Brain microvascular endothelial cell (primary cell): ENCODE data around the gene ATP8B4.

Experiments used
- DNase-seq: peaks from one replicate; pipeline ENCODE4 v3.0.0-alpha.2; 2020
- H3K27ac ChIP-seq: fragments of 250-450 bp; sonication (Bioruptor Pico); 2 replicates; pipeline ENCODE4 v1.5.1; 2020; ENCODE audit warnings: mild to moderate bottlenecking, moderate library complexity
- H3K27me3 ChIP-seq: fragments of 250-450 bp; sonication (Bioruptor Pico); replicated peaks from 2 replicates; pipeline ENCODE4 v1.5.1; 2020; ENCODE audit warnings: mild to moderate bottlenecking
- H3K36me3 ChIP-seq: fragments of 250-450 bp; sonication (Bioruptor Pico); replicated peaks from 2 replicates; pipeline ENCODE4 v1.5.1; 2020; ENCODE audit warnings: mild to moderate bottlenecking
- H3K4me3 ChIP-seq: 2 replicates; pipeline ENCODE4 v1.5.1; 2011; ENCODE audit warnings: low read depth, mild to moderate bottlenecking, control low read depth, low read length, moderate library complexity
- CTCF ChIP-seq: IDR thresholded peaks from 2 replicates; pipeline ENCODE4 v1.5.1; 2011; ENCODE audit warnings: low read depth, mild to moderate bottlenecking, moderate library complexity, low read length, control low read depth, inconsistent platforms; ENCODE audit errors: missing control alignments
- in situ Hi-C: cut with HindIII; loops from 2 replicates; pipeline ENCODE4 v1.10.0; 2017; ENCODE audit warnings: low sequenced_read_pairs, low pct_ligation_motif_present

ATP8B4 gene

DNA sequence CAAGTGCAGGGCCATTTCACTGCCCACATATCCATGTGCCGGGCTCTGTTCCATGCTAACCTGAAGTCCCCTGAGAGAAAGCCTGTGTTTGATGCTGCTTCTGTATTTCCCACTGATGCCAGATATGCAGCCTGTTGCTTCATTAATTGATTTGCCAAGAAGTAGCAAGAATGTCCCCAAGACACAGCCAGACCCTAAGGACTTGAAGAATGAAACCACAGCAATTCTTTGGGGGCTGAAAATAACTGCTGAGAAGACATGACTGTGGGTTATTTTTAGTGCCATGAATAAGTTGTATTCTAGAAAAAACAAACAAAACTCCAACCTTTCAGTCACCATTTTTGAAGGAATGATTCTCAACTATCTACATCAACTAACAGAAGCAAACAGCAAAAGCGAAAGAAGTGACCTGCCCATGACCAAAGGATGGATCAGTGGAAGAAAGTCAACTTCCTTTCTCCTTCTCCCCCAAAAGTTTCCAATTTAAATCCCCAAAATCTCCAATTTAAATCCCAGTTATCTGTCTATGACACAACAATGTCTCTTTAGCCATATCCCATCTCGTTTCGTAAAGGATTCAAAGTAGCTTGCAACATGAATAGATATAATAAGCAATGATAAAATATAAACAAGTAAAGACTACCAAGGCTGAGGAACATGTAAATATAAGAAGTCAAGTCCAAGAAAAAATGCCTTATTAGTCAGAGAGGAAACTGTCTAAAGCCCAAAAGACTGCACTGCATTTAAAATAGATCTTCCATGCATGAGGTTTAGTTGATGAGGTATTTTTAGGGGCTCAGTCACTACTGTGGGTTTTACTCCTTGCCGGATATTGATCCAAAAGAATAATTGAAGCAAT lies 271.4 kb downstream of the ATP8B4 start:
- no peak for DNase-seq
- Histone ChIP-seq H3K4me3 (no peak overlapping the region), H3K27ac (peak overlapping the region; percentile 87), H3K27me3 (no peaks in the 10 kb centered on the region), H3K36me3 (no peaks in the 10 kb centered on the region)
- in situ Hi-C loops = no loop called here
- no peak for TF ChIP-seq CTCF

- no peak overlapping the region for H3K27ac ChIP-seq
- H3K4me3 ChIP-seq = no peak overlapping the region
- no peak for TF ChIP-seq CTCF
- in situ Hi-C loops = no loop called here
- no peak for DNase-seq
- H3K27me3 ChIP-seq = no peaks in the 10 kb centered on the region
- H3K36me3 ChIP-seq = no peaks in the 10 kb centered on the region
Observed at GRCh38 chr15:49844390-49844789, 274.6 kb downstream of the ATP8B4 start.

DNA sequence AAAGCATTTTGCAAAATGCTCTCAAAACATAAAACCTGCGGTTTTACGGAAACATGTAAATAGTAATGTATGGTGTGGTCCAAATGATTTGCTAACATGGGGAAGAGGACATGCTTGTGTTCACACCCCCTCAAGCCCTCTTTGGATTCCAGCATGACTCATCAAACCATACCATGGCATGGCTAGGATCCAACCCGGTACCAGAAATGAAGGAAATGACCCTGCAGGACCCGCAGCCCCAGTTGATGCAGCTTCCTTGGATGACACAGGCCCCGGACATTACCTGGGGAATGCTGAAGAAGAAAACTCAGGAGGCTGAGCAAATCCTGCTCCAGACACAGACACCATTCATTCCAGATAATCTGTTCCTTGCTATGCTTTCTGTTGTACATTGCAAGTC lies 275.3 kb downstream of the ATP8B4 start:
- no peak for TF ChIP-seq CTCF
- in situ Hi-C loops = no loop called here
- no peak overlapping the region for H3K4me3 ChIP-seq

DNA sequence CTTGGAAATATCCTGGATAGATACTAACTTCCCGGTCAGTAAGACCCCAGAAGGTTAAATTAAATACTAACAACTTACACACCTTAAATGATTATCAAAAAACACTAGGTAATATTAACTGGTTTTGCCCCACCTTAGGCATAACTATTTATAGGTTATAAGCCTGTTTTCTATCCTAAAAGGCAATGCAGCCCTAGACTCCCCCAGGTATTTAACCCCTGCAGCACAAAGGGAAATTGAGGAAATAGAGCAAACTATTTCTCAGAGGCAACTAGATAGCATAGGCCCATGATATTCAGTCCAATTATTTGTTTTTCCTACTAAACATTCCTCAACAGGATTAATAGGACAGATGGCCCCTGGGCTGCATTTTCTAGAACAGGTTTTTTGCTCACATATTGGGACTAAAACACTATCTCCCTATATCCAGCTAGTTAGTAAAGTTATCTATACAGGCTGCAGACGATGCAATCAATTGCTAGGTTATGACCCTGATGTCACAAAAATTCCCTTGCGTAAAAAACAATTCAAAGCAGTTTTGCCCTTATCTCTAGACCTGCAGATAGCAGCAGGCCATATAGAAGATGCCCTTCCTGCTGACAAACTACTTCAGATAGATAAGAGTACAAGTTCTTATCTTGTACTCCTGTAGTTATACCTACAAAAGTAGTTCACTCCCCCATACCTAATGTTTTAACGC lies 276.9 kb downstream of the ATP8B4 start:
- Histone ChIP-seq H3K27me3 (no peaks in the 10 kb centered on the region), H3K4me3 (no peak overlapping the region), H3K27ac (no peak overlapping the region), H3K36me3 (no peaks in the 10 kb centered on the region)
- no peak for DNase-seq
- in situ Hi-C loops = no loop called here
- no peak for TF ChIP-seq CTCF

More for the DNA sequence above, 275.3 kb downstream of the ATP8B4 start:
- no peaks in the 10 kb centered on the region for H3K36me3 ChIP-seq
- DNase-seq = no peak
- H3K27me3 ChIP-seq = no peaks in the 10 kb centered on the region
- H3K27ac ChIP-seq = no peak overlapping the region

DNA sequence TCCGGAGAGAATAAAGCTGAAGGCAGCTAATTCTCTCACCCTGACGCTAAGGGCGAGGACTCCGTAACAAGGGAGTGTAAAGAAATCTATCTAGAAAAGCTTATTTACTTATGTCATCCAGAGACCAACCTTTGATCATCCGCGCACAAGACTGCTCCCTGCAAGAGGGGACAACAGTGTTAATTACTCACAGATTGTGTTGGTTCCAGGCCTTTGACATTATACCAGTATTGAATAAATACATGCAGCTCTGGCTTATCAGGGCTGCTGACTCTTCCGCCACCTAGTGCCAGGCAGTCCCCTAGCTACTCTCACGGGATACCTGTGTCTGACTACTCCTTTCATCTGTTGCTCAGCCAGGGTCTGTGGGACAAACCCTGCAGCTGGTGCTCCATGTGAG lies 286.5 kb downstream of the ATP8B4 start:
- Histone ChIP-seq H3K4me3 (no peak overlapping the region), H3K27me3 (no peaks in the 10 kb centered on the region), H3K36me3 (no peaks in the 10 kb centered on the region), H3K27ac (peak overlapping the region; percentile 79)
- peak; percentile 21 for DNase-seq
- peak; percentile 62 for TF ChIP-seq CTCF
- in situ Hi-C loops = no loop called here
